ENCODE results near the gene HYLS1.

The HYLS1 gene

DNA sequence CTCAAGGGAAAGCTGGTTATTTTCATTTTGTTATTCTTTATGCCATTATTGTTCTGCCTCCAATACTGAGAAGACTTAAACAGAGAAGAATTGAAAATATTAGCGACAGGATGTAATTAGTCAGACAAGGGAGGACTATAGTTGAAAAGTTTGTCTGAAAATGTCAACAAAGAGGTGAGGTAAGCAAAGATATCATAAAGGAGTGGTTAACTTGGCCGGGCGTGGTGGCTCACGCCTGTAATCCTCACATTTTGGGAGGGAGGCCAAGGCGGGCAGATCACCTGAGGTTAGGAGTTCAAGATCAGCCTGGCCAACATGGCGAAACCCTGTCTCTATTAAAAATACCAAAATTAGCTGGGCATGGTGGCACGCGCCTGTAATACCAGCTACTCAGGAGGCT lies 4.1 kb upstream of the HYLS1 start:
- peaks cover 31% of the 10 kb centered on the region for H3K27me3 ChIP-seq (ENCODE audit: control insufficient read depth, low read length)
- no peak overlapping the region for H3K27ac ChIP-seq (ENCODE audit: low read depth, low read length)
- H3K4me2 ChIP-seq (ENCODE audit: low read length): no peak overlapping the region
- H3K9me2 ChIP-seq (replicated peaks; ENCODE audit: control insufficient read depth, low read length): no peaks in the 10 kb centered on the region
- peaks cover 4% of the 10 kb centered on the region; the same call in 1 of the 2 replicates for H3K9me3 ChIP-seq (ENCODE audit: control insufficient read depth, insufficient read depth, low read length)
- H3K4me1 ChIP-seq (ENCODE audit: control insufficient read depth, low read length): peaks cover 10% of the 10 kb centered on the region
- TF ChIP-seq, protein P1, sequence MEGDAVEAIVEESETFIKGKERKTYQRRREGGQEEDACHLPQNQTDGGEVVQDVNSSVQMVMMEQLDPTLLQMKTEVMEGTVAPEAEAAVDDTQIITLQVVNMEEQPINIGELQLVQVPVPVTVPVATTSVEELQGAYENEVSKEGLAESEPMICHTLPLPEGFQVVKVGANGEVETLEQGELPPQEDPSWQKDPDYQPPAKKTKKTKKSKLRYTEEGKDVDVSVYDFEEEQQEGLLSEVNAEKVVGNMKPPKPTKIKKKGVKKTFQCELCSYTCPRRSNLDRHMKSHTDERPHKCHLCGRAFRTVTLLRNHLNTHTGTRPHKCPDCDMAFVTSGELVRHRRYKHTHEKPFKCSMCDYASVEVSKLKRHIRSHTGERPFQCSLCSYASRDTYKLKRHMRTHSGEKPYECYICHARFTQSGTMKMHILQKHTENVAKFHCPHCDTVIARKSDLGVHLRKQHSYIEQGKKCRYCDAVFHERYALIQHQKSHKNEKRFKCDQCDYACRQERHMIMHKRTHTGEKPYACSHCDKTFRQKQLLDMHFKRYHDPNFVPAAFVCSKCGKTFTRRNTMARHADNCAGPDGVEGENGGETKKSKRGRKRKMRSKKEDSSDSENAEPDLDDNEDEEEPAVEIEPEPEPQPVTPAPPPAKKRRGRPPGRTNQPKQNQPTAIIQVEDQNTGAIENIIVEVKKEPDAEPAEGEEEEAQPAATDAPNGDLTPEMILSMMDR (IDR thresholded peaks at IDR 0.05; ENCODE audit: low read depth, low read length, poor library complexity, severe bottlenecking): no peak
- TF ChIP-seq EZH2phosphoT487 (IDR thresholded peaks at IDR 0.05; ENCODE audit: borderline replicate concordance, low read length): no peak
- peaks cover 4% of the 10 kb centered on the region for H3F3A ChIP-seq (ENCODE audit: control insufficient read depth, insufficient read depth)
- H3K79me2 ChIP-seq (ENCODE audit: control insufficient read depth, low read length): peaks cover 3% of the 10 kb centered on the region
- no peaks in the 10 kb centered on the region for H3K36me3 ChIP-seq (ENCODE audit: control insufficient read depth, low read length)
- H4K20me1 ChIP-seq (ENCODE audit: control insufficient read depth, insufficient read depth, low read depth, low read length): no peaks in the 10 kb centered on the region
- H3K4me3 ChIP-seq (ENCODE audit: low read length): no peak overlapping the region

DNA sequence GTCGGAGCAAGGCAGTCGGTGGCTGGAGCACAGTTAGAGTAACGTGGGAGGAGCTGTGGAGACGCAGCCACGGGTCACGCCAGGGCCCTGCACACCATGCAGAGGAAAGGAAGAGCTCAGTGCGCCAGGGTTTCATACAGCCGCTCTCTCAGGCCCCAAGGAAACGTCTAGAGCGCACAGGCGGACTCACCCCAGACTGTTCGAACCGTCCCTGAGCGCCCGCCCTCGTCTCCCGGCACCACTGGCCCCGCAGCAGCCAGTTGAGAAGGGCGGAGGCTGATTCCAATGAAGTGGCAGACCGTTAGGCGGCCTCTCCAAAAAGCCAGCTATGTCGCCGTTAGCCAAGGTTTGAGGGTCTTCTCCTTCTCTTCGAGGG lies 483 bp upstream of the HYLS1 start:
- TF ChIP-seq EZH2phosphoT487 (IDR thresholded peaks at IDR 0.05; ENCODE audit: borderline replicate concordance, low read length): no peak
- TF ChIP-seq, protein P1 (IDR thresholded peaks at IDR 0.05; ENCODE audit: low read depth, low read length, poor library complexity, severe bottlenecking): no peak
- no peak overlapping the region for H3K27ac ChIP-seq (ENCODE audit: low read depth, low read length)
- H3K9me3 ChIP-seq (ENCODE audit: control insufficient read depth, insufficient read depth, low read length): peaks cover 4% of the 10 kb centered on the region; the same call in 1 of the 2 replicates
- H4K20me1 ChIP-seq (ENCODE audit: control insufficient read depth, insufficient read depth, low read depth, low read length): no peaks in the 10 kb centered on the region
- H3K36me3 ChIP-seq (ENCODE audit: control insufficient read depth, low read length): 0 out of 2 replicates have a peak, but pooled peaks cover 8% of the 10 kb centered on the region
- H3K4me1 ChIP-seq (ENCODE audit: control insufficient read depth, low read length): peaks cover 16% of the 10 kb centered on the region
- peaks cover 22% of the 10 kb centered on the region for H3K79me2 ChIP-seq (ENCODE audit: control insufficient read depth, low read length)
- peak overlapping the region; percentile 86 for H3K4me2 ChIP-seq (ENCODE audit: low read length)
- H3K9me2 ChIP-seq (replicated peaks; ENCODE audit: control insufficient read depth, low read length): no peaks in the 10 kb centered on the region
- H3F3A ChIP-seq (ENCODE audit: control insufficient read depth, insufficient read depth): peaks cover 8% of the 10 kb centered on the region
- peak overlapping the region; percentile 88 for H3K4me3 ChIP-seq (ENCODE audit: low read length)
- peaks cover 6% of the 10 kb centered on the region; the same call in 1 of the 2 replicates for H3K27me3 ChIP-seq (ENCODE audit: control insufficient read depth, low read length)

DNA sequence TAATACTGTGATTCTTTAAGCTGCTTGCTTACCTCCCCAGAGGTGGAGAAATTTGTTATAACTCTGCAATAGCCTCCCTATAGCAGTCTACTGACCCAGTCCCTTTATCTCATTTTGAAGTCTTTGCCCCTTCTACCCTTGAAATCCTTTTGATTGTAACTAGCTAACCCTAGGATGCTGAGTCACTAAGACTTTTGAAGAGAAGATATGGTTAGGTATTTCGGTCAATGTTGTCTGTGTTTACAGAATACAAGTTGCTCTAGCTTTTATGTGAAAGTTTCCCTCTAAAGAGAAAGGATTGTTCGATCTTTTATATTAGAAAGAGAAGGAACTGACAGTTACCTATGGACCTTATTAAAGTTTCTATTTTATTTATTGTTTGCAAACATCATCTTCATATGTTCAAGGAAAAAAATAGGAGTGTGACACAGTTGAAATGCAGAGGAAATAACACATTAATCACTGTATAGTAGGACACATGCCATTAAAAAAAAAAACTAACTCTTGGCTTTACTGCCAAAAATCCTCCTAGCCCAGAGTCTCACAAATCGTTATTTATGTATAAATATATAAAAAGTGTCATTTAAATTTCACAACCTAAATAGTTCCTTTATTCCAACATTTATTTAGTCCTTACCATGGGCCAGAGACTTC lies 3.1 kb downstream of the HYLS1 start:
- Histone ChIP-seq H3F3A (ENCODE audit: control insufficient read depth, insufficient read depth) (peaks cover 12% of the 10 kb centered on the region), H3K4me1 (ENCODE audit: control insufficient read depth, low read length) (peaks cover 16% of the 10 kb centered on the region), H3K27me3 (ENCODE audit: control insufficient read depth, low read length) (0 out of 2 replicates have a peak, but pooled peaks cover 3% of the 10 kb centered on the region), H3K9me3 (ENCODE audit: control insufficient read depth, insufficient read depth, low read length) (peaks cover 4% of the 10 kb centered on the region; the same call in 1 of the 2 replicates), H3K79me2 (ENCODE audit: control insufficient read depth, low read length) (peaks cover 25% of the 10 kb centered on the region), H3K9me2 (replicated peaks; ENCODE audit: control insufficient read depth, low read length) (no peaks in the 10 kb centered on the region), H3K27ac (ENCODE audit: low read depth, low read length) (no peak overlapping the region), H4K20me1 (ENCODE audit: control insufficient read depth, insufficient read depth, low read depth, low read length) (no peaks in the 10 kb centered on the region), H3K4me2 (ENCODE audit: low read length) (no peak overlapping the region), H3K4me3 (ENCODE audit: low read length) (no peak overlapping the region), H3K36me3 (ENCODE audit: control insufficient read depth, low read length) (peaks cover 43% of the 10 kb centered on the region)
- no peak for TF ChIP-seq EZH2phosphoT487 (IDR thresholded peaks at IDR 0.05; ENCODE audit: borderline replicate concordance, low read length)
- TF ChIP-seq, protein P1 (IDR thresholded peaks at IDR 0.05; ENCODE audit: low read depth, low read length, poor library complexity, severe bottlenecking): no peak

Measured in DOHH2 (cell line).